GM12878 (cell line): Measurements from ENCODE around the gene PDZRN3. TPM values are rescaled to one million over a fixed set of nuclear protein-coding genes. Genes with fewer than 3 reads are reported as not detected.

Experiments
- ATAC-seq: fragments of 200-7000 bp; cut with Tn5 transposase; 3 replicates; pipeline ENCODE4 v1.9.1; 2020; ENCODE audit warnings: mild to moderate bottlenecking, moderate library complexity
- BruUV-seq: library from RNA; stranded (reverse); fragments of 400-500 nt; replicated peaks from 2 replicates; lab custom pipeline; 2021; lab: Mats Ljungman, UMichigan
- CTCF ChIA-PET: fragments of 300-600 bp; sonication (Branson Sonifier 250); formaldehyde crosslinking; extraction: SDS; loops from one replicate; lab custom pipeline; 2021; ENCODE audit warnings: inconsistent platforms; lab: Yijun Ruan, JAX
- POLR2A ChIA-PET: fragments of 350-600 bp; formaldehyde crosslinking; extraction: SDS; loops from one replicate; lab custom pipeline; 2021; ENCODE audit warnings: inconsistent platforms; lab: Charles Lee
- RAD21 ChIA-PET: fragments of 300-600 bp; sonication (Branson Sonifier 250); formaldehyde crosslinking; loops from one replicate; lab custom pipeline; 2023; ENCODE audit warnings: antibody characterized with exemption; ENCODE audit not compliant: unreplicated experiment; lab: Charles Lee
- SMC1A ChIA-PET: fragments of 300-600 bp; sonication (Branson Sonifier 250); formaldehyde crosslinking; loops from one replicate; lab custom pipeline; 2023; ENCODE audit not compliant: unreplicated experiment, uncharacterized antibody; lab: Charles Lee
- DNase-seq: peaks from one replicate; pipeline ENCODE4 v3.0.0-alpha.2; 2011; ENCODE audit warnings: low read depth, low spot score
- FAIRE-seq: peaks from 3 replicates; lab custom pipeline; 2011; peaks lifted over from hg19 to GRCh38; lab: Jason Lieb, UNC
- H2AFZ ChIP-seq: 2 replicates; pipeline ENCODE4 v1.6.0; 2011; ENCODE audit warnings: low read depth, low read length, control low read depth; ENCODE audit not compliant: control insufficient read depth
- H3K27ac ChIP-seq: 2 replicates; pipeline ENCODE4 v1.5.1; 2011; ENCODE audit warnings: control low read depth; ENCODE audit not compliant: control insufficient read depth, insufficient read depth
- H3K27me3 ChIP-seq, 2 experiments: replicated peaks in 1 of 2; 2 replicates each; pipeline versions ENCODE4 v1.6.0 to v1.6.1; 2011; ENCODE audit warnings: low read length in 1 of 2; ENCODE audit not compliant: control insufficient read depth in 2 of 2, insufficient read depth in 2 of 2
- H3K36me3 ChIP-seq, 2 experiments: 2 replicates each; pipeline ENCODE4 v1.5.1; 2011; ENCODE audit warnings: low read length in 1 of 2; ENCODE audit not compliant: control insufficient read depth in 2 of 2, insufficient read depth in 2 of 2
- H3K4me1 ChIP-seq: 2 replicates; pipeline ENCODE4 v1.6.1; 2011; ENCODE audit warnings: mild to moderate bottlenecking, low read length, moderate library complexity, mixed read lengths; ENCODE audit not compliant: control insufficient read depth, insufficient read depth
- H3K4me2 ChIP-seq: 2 replicates; pipeline ENCODE4 v1.6.0; 2011; ENCODE audit warnings: control low read depth; ENCODE audit not compliant: control insufficient read depth, insufficient read depth
- H3K4me3 ChIP-seq: fragments of 200-600 bp; sonication (generic); 2 replicates; pipeline ENCODE4 v1.5.1; 2016
- H3K79me2 ChIP-seq: 2 replicates; pipeline ENCODE4 v1.6.0; 2011; ENCODE audit warnings: low read length; ENCODE audit not compliant: control insufficient read depth, insufficient read depth
- H3K9ac ChIP-seq: 2 replicates; pipeline ENCODE4 v1.8.0; 2011; ENCODE audit warnings: low read length, control low read depth, mixed read lengths; ENCODE audit not compliant: control insufficient read depth, insufficient read depth
- H3K9me3 ChIP-seq: replicated peaks from 3 replicates; pipeline ENCODE4 v1.5.1; 2011; ENCODE audit warnings: mild to moderate bottlenecking, low read length; ENCODE audit not compliant: control insufficient read depth, insufficient read depth
- H4K20me1 ChIP-seq: 2 replicates; pipeline ENCODE4 v1.6.0; 2011; ENCODE audit not compliant: control insufficient read depth, insufficient read depth
- ASH2L ChIP-seq: fragments of 300-600, 200-600 bp; sonication (generic); IDR thresholded peaks from 2 replicates; pipeline ENCODE4 v1.6.1; 2017; ENCODE audit warnings: low read depth, mild to moderate bottlenecking, borderline replicate concordance
- ATF2 ChIP-seq: IDR thresholded peaks from 2 replicates; pipeline ENCODE4 v1.6.1; 2012; ENCODE audit warnings: low read length, inconsistent platforms
- ATF7 ChIP-seq: fragments of 450-650 bp; IDR thresholded peaks from 2 replicates; pipeline ENCODE4 v1.6.1; 2016; ENCODE audit warnings: low read depth, mild to moderate bottlenecking
- CEBPB ChIP-seq, 2 experiments: fragments of 150-350 bp in 1 of 2; IDR thresholded peaks; 2 replicates each; pipeline ENCODE4 v1.6.1; 2012 to 2014; ENCODE audit warnings: low read depth in 2 of 2, low read length in 2 of 2, borderline replicate concordance in 1 of 2, inconsistent platforms in 1 of 2
- CHD2 ChIP-seq: IDR thresholded peaks from 2 replicates; pipeline ENCODE4 v1.6.1; 2011; ENCODE audit warnings: low read depth, low read length, improper control_type of control experiment, borderline replicate concordance
- ELK1 ChIP-seq: IDR thresholded peaks from 2 replicates; pipeline ENCODE4 v1.6.1; 2012; ENCODE audit warnings: low read depth, low read length, improper control_type of control experiment
- FOXM1 ChIP-seq: IDR thresholded peaks from 2 replicates; pipeline ENCODE4 v1.6.1; 2012; ENCODE audit warnings: low read depth, mild to moderate bottlenecking, inconsistent platforms, low read length, moderate library complexity
- JUND ChIP-seq: IDR thresholded peaks from 2 replicates; pipeline ENCODE4 v1.6.1; 2012; ENCODE audit warnings: low read depth, mild to moderate bottlenecking, low read length, improper control_type of control experiment, moderate library complexity
- MEF2A ChIP-seq: IDR thresholded peaks from 2 replicates; pipeline ENCODE4 v1.6.1; 2011; ENCODE audit warnings: low read depth, mild to moderate bottlenecking, low read length, moderate library complexity; ENCODE audit not compliant: insufficient read depth
- NBN ChIP-seq: fragments of 450-650 bp; IDR thresholded peaks from 2 replicates; pipeline ENCODE4 v1.6.1; 2016
- PML ChIP-seq: IDR thresholded peaks from 2 replicates; pipeline ENCODE4 v1.6.1; 2012; ENCODE audit warnings: low read length, inconsistent platforms
- RAD21 ChIP-seq: IDR thresholded peaks from 2 replicates; pipeline ENCODE4 v1.6.1; 2011; ENCODE audit warnings: mild to moderate bottlenecking, low read depth, low read length, moderate library complexity; ENCODE audit not compliant: insufficient read depth
- RUNX3 ChIP-seq: IDR thresholded peaks from 2 replicates; pipeline ENCODE4 v1.6.1; 2012; ENCODE audit warnings: low read length, inconsistent platforms
- TCF7 ChIP-seq: IDR thresholded peaks from 2 replicates; pipeline ENCODE4 v1.6.1; 2014; ENCODE audit warnings: antibody characterized with exemption, borderline replicate concordance
- YY1 ChIP-seq: IDR thresholded peaks from 2 replicates; pipeline ENCODE4 v1.6.1; 2011; ENCODE audit warnings: low read depth, mild to moderate bottlenecking, low read length
- ZNF592 ChIP-seq: fragments of 450-650 bp; IDR thresholded peaks from 2 replicates; pipeline ENCODE4 v1.6.1; 2017; ENCODE audit warnings: mild to moderate bottlenecking, moderate library complexity
- WGBS: methylation state at CpG from one replicate; pipeline ENCODE4 v1.1.6; 2016; ENCODE audit warnings: low lambda C conversion rate; ENCODE audit not compliant: insufficient replicate concordance, insufficient coverage; ENCODE audit errors: missing lambda C conversion rate; 5-methylcytosine and 5-hydroxymethylcytosine counted together
- in situ Hi-C: fragments of 300-500 bp; cut with MboI; formaldehyde crosslinking; loops from 9 replicates; pipeline ENCODE4 v1.14.3; 2018; ENCODE audit warnings: mixed read lengths
- intact Hi-C: fragments of 100-400 bp; cut with micrococcal nuclease; formaldehyde crosslinking; loops from one replicate; pipeline ENCODE4 v1.14.2; 2022; ENCODE audit not compliant: unreplicated experiment
- polyA plus RNA-seq, 11 experiments: library from polyadenylated mRNA; depleted of rRNA in 4 of 11; unstranded in 6 of 11; stranded (reverse) in 5 of 11; fragments of >200 nt; fragmentation: Nextera tagmentation in 4 of 11; fragmentation: Illumina TruSeq in 1 of 11; extraction: Ambion mirVana in 4 of 11; extraction: Trizol in 1 of 11; gene quantifications; 1 replicate in 1 of 11; 2 replicates in 10 of 11; pipeline versions ENCODE4 v1.2.1 to v1.2.3, GENCODE V29; 2011 to 2016; ENCODE audit warnings: inconsistent platforms in 2 of 11, missing spikeins in 2 of 11, low read depth in 1 of 11
- total RNA-seq, 4 experiments: library from RNA; depleted of rRNA in 3 of 4; stranded (reverse); fragments of >200 nt in 3 of 4; fragmentation: Illumina TruSeq in 1 of 4; extraction: Trizol in 1 of 4; gene quantifications; 2 replicates each; pipeline versions ENCODE4 v1.2.1 to v1.2.3, GENCODE V29; 2013 to 2021

The PDZRN3 gene
- total and polyA plus RNA-seq, 10 of the 15 experiments (the other 5 are each of a cell fraction or from before 2014, with no cell fraction given) = 0.07 to 0.37 (median 0.12) TPM; not detected in 6

GRCh38 chr3:73502609-73503583 lies 121.8 kb downstream of the PDZRN3 start:
- Histone ChIP-seq H3K4me2 (no peak overlapping the region), H4K20me1 (no peaks in the 10 kb centered on the region), H2AFZ (no peak overlapping the region), H3K27ac (no peak overlapping the region), H3K36me3 (no peaks in the 10 kb centered on the region), H3K27me3 (no peaks in the 10 kb centered on the region), H3K79me2 (no peaks in the 10 kb centered on the region), H3K4me3 (no peak overlapping the region), H3K4me1 (peaks cover 29% of the 10 kb centered on the region), H3K9me3 (no peaks in the 10 kb centered on the region), H3K9ac (no peak overlapping the region)
- DNase-seq (peak; percentile 57), FAIRE-seq (peak; percentile 81), ATAC-seq (peak; percentile 65)
- ChIA-PET RAD21 (interaction anchor here (0.8 to 4.6 kb wide), 10 partner anchors 11 to 655 kb away, joined by 3 to 44 read pairs (median 6); partner anchors contain the start of gene SHQ1), POLR2A (no interaction called here), SMC1A (interaction anchor here (0.7 to 4.8 kb wide), 16 partner anchors 18 to 680 kb away, joined by 3 to 46 read pairs (median 5); no protein-coding TSS in a partner anchor), CTCF (interaction anchor here (0.5 to 9.6 kb wide), 31 partner anchors 9 to 421 kb away, joined by 3 to 110 read pairs (median 4); no protein-coding TSS in a partner anchor)
- intact Hi-C loops = loop anchor here (1.0 to 10.0 kb wide), 5 partner anchors 48 to 651 kb away; no protein-coding TSS in a partner anchor
- in situ Hi-C loops = loop anchor here (5.0 kb wide), 2 partner anchors 51 to 406 kb away; no protein-coding TSS in a partner anchor
- WGBS = 38% methylated on average over 6 of the region's 6 CpGs
- no TSS peak for BruUV-seq
- no peak for TF ChIP-seq TCF7
- TF ChIP-seq ZNF592 = no peak
- TF ChIP-seq ASH2L = no peak
- no peak for TF ChIP-seq CHD2
- no peak for TF ChIP-seq ELK1
- peak; percentile 58; the same call in 1 of the 2 replicates for TF ChIP-seq FOXM1
- TF ChIP-seq MEF2A = 0 out of 2 replicates have a peak, but pooled peaks have one; percentile 32
- 0 out of 2 replicates have a peak, but pooled peaks have one; percentile 39 for TF ChIP-seq NBN
- no peak for TF ChIP-seq ATF2
- no peak for TF ChIP-seq PML
- TF ChIP-seq ATF7 = no peak
- peak; percentile 100 for TF ChIP-seq RAD21
- TF ChIP-seq JUND = no peak
- TF ChIP-seq CEBPB (IDR thresholded peaks at IDR 0.05; ENCODE audit: borderline replicate concordance in 1 of 2, low read depth in 2 of 2, low read length in 2 of 2) = no peak
- peak; percentile 7; the same call in 1 of the 2 replicates for TF ChIP-seq RUNX3
- TF ChIP-seq YY1 = peak; percentile 75
